Osteocyte (in vitro differentiated cells): ENCODE results near the gene LAMB1. TPM values are rescaled to one million over a fixed set of nuclear protein-coding genes. Genes with fewer than 3 reads are reported as not detected.
A peak's percentile ranks its signal among the peaks of the same experiment; 100 is the strongest.

Experiments
- DNase-seq: peaks from one replicate; pipeline ENCODE4 v3.0.0; 2021; ENCODE audit warnings: mixed read lengths; ENCODE audit not compliant: unreplicated experiment; ENCODE audit errors: extremely low spot score
- H3K27ac Mint-ChIP-seq: one replicate; pipeline ENCODE4 v1.8.0; 2021; ENCODE audit warnings: mild to moderate bottlenecking, mixed read lengths; ENCODE audit not compliant: unreplicated experiment
- H3K27me3 Mint-ChIP-seq: one replicate; pipeline ENCODE4 v1.8.0; 2021; ENCODE audit warnings: mixed read lengths; ENCODE audit not compliant: unreplicated experiment
- H3K36me3 Mint-ChIP-seq: one replicate; pipeline ENCODE4 v1.8.0; 2021; ENCODE audit warnings: mixed read lengths; ENCODE audit not compliant: unreplicated experiment
- H3K4me1 Mint-ChIP-seq: one replicate; pipeline ENCODE4 v1.8.0; 2021; ENCODE audit warnings: mixed read lengths; ENCODE audit not compliant: unreplicated experiment
- H3K4me3 Mint-ChIP-seq: one replicate; pipeline ENCODE4 v1.8.0; 2021; ENCODE audit warnings: mild to moderate bottlenecking, moderate library complexity, mixed read lengths; ENCODE audit not compliant: unreplicated experiment
- H3K9me3 Mint-ChIP-seq: one replicate; pipeline ENCODE4 v1.8.0; 2021; ENCODE audit warnings: mixed read lengths; ENCODE audit not compliant: unreplicated experiment
- long read RNA-seq: library from polyadenylated mRNA; unstranded; transcript quantifications from one replicate; pipeline ENCODE4 v2.0.0, GENCODE V29; 2021
- total RNA-seq: library from RNA; stranded (reverse); gene quantifications from 2 replicates; pipeline ENCODE4 v1.2.1, GENCODE V29; 2021
- TF ChIP-seq, protein P1 (sequence below): fragments of 200-600 bp; sonication (generic); IDR thresholded peaks from 2 replicates; pipeline ENCODE4 v1.5.0; 2021; ENCODE audit warnings: antibody characterized with exemption, mild to moderate bottlenecking, moderate library complexity

The LAMB1 gene
- total RNA-seq, result 952 and 1,014 TPM in 2 replicates
- long read RNA-seq, full-length matches to known transcripts, result 48 of 1,733 reads
- long read RNA-seq, partial matches to known transcripts, result 1,551 of 1,733 reads
- long read RNA-seq, other reads (novel, unspliced or antisense), result 134 of 1,733 reads

DNA sequence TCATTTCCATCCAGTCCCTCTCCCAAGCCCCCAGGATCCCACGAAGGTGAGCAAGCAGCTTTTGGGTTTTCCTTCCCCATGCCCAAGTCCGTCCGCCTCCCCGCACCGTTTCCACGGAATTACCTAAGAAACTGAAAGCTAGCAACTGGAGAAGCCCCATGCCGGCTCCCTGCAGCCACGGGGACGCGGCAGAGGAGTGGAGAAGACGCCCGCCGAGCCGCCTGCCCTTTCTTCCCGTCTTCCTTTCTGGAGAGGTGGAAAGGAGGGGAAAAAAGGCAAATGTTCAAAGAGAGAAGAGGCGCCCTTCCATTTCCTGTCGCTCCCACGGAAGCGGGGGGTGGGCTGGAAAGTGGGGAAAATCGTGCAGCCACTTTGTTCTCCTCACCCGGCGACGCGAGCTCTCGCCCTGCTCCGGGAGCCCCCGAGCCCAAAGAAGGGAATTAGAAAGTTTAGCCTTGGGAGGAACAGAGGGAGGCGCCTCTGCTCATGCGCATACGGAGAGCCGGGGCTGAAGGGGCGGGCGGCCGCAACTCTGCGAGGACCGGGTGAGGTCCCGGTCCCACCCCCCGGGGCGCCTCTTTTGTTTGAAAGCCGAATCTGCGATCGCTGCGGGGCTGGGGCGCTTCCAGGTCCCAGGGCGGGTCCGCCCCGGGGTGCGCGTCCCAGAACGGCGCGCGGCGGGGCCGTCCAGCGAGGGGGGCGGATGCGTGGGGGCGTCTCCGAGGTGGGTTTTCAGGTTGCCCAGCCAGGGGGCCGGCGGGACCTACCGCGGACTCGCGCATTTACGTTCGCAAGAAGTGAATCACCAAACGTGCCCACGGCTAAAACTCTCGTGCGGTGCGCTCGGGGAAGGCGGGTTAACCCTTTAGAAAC is at the start of gene LAMB1:
LAMB1 (minus strand) TSS at position 436 of the 873 bp plus-strand sequence; CDS start at position 160, 276 bp downstream.
- peaks cover 67% of the 10 kb centered on the region for H3K4me1 Mint-ChIP-seq
- peak within 1 kb of the TSS; percentile 96 for H3K4me3 Mint-ChIP-seq
- peak within 1 kb of the TSS; percentile 90 for H3K27ac Mint-ChIP-seq
- no peaks in the 10 kb centered on the region for H3K9me3 Mint-ChIP-seq
- peaks cover 31% of the 10 kb centered on the region for H3K36me3 Mint-ChIP-seq
- DNase-seq, result peak; percentile 93
- TF ChIP-seq, protein P1, sequence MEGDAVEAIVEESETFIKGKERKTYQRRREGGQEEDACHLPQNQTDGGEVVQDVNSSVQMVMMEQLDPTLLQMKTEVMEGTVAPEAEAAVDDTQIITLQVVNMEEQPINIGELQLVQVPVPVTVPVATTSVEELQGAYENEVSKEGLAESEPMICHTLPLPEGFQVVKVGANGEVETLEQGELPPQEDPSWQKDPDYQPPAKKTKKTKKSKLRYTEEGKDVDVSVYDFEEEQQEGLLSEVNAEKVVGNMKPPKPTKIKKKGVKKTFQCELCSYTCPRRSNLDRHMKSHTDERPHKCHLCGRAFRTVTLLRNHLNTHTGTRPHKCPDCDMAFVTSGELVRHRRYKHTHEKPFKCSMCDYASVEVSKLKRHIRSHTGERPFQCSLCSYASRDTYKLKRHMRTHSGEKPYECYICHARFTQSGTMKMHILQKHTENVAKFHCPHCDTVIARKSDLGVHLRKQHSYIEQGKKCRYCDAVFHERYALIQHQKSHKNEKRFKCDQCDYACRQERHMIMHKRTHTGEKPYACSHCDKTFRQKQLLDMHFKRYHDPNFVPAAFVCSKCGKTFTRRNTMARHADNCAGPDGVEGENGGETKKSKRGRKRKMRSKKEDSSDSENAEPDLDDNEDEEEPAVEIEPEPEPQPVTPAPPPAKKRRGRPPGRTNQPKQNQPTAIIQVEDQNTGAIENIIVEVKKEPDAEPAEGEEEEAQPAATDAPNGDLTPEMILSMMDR, result no peak
- H3K27me3 Mint-ChIP-seq, result no peaks in the 10 kb centered on the region

DNA sequence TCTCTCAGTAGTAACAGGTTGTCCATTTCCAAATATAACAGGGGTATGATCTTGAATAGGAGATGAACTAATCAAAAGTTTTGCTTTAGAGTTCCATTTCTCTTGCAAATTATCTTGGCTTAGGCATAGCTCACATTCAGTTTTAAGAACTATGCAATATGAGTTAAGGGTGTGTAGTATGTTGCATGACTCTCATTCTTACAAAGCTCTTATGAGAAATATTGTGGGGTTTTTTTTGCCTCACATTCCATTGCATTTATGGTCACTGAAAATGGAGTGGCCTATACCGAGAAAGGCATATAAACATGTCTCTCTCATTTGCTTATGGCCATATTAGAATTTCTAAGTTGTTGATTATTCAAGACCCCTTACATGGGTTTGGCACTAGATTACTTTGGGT is 48.5 kb upstream of the LAMB1 start:
- no peak for DNase-seq
- Mint-ChIP-seq H3K4me3 (no peak overlapping the region), H3K4me1 (peaks cover 5% of the 10 kb centered on the region), H3K27ac (no peak overlapping the region), H3K36me3 (no peaks in the 10 kb centered on the region), H3K9me3 (no peaks in the 10 kb centered on the region), H3K27me3 (no peaks in the 10 kb centered on the region)
- TF ChIP-seq, protein P1, result no peak

DNA sequence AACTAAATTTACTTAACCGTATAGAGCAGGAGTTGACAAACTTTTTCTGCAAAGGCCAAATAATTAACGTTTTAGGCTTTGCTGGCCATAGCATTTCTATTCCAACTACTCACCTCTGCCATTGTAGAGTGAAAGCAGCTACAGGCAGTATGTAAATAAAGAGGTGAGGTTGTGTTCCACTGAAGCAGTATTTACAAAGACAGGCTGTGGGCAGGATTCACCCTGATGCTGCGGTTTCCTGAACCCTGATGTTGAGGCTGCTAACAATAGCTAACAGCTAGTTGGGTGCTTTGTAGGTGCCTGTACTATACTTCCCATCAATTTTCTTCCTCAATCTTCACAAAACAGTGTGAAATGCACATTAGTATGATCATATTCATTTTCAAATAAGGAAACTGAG is 47.0 kb upstream of the LAMB1 start:
- no peak overlapping the region for H3K27ac Mint-ChIP-seq
- DNase-seq, result no peak
- peaks cover 10% of the 10 kb centered on the region for H3K4me1 Mint-ChIP-seq
- no peaks in the 10 kb centered on the region for H3K27me3 Mint-ChIP-seq
- no peak overlapping the region for H3K4me3 Mint-ChIP-seq
- H3K9me3 Mint-ChIP-seq, result no peaks in the 10 kb centered on the region
- TF ChIP-seq, protein P1, result no peak
- no peaks in the 10 kb centered on the region for H3K36me3 Mint-ChIP-seq

GRCh38 chr7:108048422-108048821 is 45.5 kb upstream of the LAMB1 start:
- no peaks in the 10 kb centered on the region for H3K36me3 Mint-ChIP-seq
- H3K4me1 Mint-ChIP-seq, result peaks cover 14% of the 10 kb centered on the region
- no peak overlapping the region for H3K4me3 Mint-ChIP-seq
- no peak overlapping the region for H3K27ac Mint-ChIP-seq
- no peaks in the 10 kb centered on the region for H3K27me3 Mint-ChIP-seq
- DNase-seq, result no peak
- no peaks in the 10 kb centered on the region for H3K9me3 Mint-ChIP-seq
- TF ChIP-seq, protein P1, result no peak

DNA sequence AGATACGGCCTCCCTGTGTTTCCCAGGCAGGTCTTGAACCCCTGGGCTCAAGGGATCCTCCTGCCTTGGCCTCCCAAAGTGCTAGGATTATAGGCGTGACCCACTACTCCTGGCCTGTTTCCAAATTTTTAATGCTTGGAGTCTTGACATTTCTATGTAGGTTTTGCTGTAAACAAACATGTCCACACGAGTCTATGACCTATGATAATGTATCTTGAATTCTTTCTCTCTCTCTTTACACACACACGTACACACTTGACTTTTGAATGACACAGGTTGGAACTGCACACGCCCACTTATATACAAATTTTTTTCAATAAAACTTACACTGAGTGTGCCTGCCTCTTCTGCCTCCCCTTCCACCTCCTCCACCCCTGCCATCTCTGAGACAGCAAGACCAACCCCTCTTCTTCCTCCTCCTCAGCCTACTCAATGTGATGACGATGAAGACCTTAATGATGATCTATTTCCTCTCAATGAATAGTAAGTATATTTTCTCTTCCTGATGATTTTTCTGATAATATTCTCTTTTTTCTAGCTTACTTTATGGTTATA is 44.1 kb upstream of the LAMB1 start:
- Mint-ChIP-seq H3K4me1 (peaks cover 14% of the 10 kb centered on the region), H3K9me3 (no peaks in the 10 kb centered on the region), H3K36me3 (no peaks in the 10 kb centered on the region), H3K27ac (no peak overlapping the region), H3K27me3 (no peaks in the 10 kb centered on the region), H3K4me3 (no peak overlapping the region)
- TF ChIP-seq, protein P1, result no peak
- DNase-seq, result no peak
